HepG2 (cell line): ENCODE data around the gene NELFCD. TPM values are rescaled to one million over a fixed set of nuclear protein-coding genes. Genes with fewer than 3 reads are reported as not detected.

ENCODE experiments used
- GPN1 ChIP-seq: sonication (generic); formaldehyde crosslinking; IDR thresholded peaks from 2 replicates; pipeline ENCODE4 v1.5.1; 2020; ENCODE audit warnings: missing genetic modification reagents, borderline replicate concordance
- HNRNPK ChIP-seq: fragments of 200-400 bp; formaldehyde crosslinking; IDR thresholded peaks from 2 replicates; pipeline ENCODE4 v1.6.1; 2018; ENCODE audit warnings: low read length, low read depth, moderate library complexity, mild to moderate bottlenecking; ENCODE audit not compliant: poor library complexity, severe bottlenecking
- KDM5B ChIP-seq: sonication (generic); formaldehyde crosslinking; IDR thresholded peaks from 2 replicates; pipeline ENCODE4 v1.4.0; 2020; ENCODE audit warnings: missing genetic modification reagents, mild to moderate bottlenecking, borderline replicate concordance
- NR2C2 ChIP-seq: sonication (generic); formaldehyde crosslinking; IDR thresholded peaks from 2 replicates; pipeline ENCODE4 v1.4.0; 2020; ENCODE audit warnings: missing genetic modification reagents, mild to moderate bottlenecking, moderate library complexity, borderline replicate concordance
- PLRG1 ChIP-seq: fragments of 450-650 bp; conservative IDR thresholded peaks from 2 replicates; pipeline ENCODE4 v1.6.1; 2016
- TBX3 ChIP-seq: fragments of 450-650 bp; IDR thresholded peaks from 2 replicates; pipeline ENCODE4 v1.6.1; 2017; ENCODE audit warnings: antibody characterized with exemption, mild to moderate bottlenecking, inconsistent platforms, borderline replicate concordance
- TCF12 ChIP-seq, 2 experiments: fragments of 450-650 bp in 1 of 2; sonication (generic) in 1 of 2; formaldehyde crosslinking in 1 of 2; IDR thresholded peaks; 2 replicates each; pipeline versions ENCODE4 v1.6.1 to v1.8.0; 2017 to 2022; ENCODE audit warnings: antibody characterized with exemption in 1 of 2, mild to moderate bottlenecking in 1 of 2, missing genetic modification reagents in 1 of 2, moderate library complexity in 1 of 2
- ZNF432 ChIP-seq: sonication (generic); formaldehyde crosslinking; IDR thresholded peaks from 2 replicates; pipeline ENCODE4 v1.5.0; 2020; ENCODE audit warnings: missing genetic modification reagents, mild to moderate bottlenecking, borderline replicate concordance
- ZNF569 ChIP-seq: sonication (generic); formaldehyde crosslinking; IDR thresholded peaks from 2 replicates; pipeline ENCODE4 v1.5.0; 2020; ENCODE audit warnings: mild to moderate bottlenecking, missing genetic modification reagents, moderate library complexity, borderline replicate concordance
- ZNF749 ChIP-seq: sonication (generic); formaldehyde crosslinking; IDR thresholded peaks from 2 replicates; pipeline ENCODE4 v1.8.0; 2022; ENCODE audit warnings: mild to moderate bottlenecking, missing genetic modification reagents, moderate library complexity, borderline replicate concordance
- ZNF816 ChIP-seq: sonication (generic); formaldehyde crosslinking; IDR thresholded peaks from 2 replicates; pipeline ENCODE4 v1.8.0; 2022; ENCODE audit warnings: missing genetic modification reagents, mild to moderate bottlenecking, borderline replicate concordance
- ZNF841 ChIP-seq: sonication (generic); formaldehyde crosslinking; IDR thresholded peaks from 2 replicates; pipeline ENCODE4 v1.8.1; 2023; ENCODE audit warnings: missing genetic modification reagents, borderline replicate concordance
- polyA plus RNA-seq, 8 experiments: library from polyadenylated mRNA; depleted of rRNA in 3 of 8; stranded (reverse) in 7 of 8; unstranded in 1 of 8; fragments of >200 nt; fragmentation: Illumina TruSeq in 4 of 8; extraction: Trizol in 4 of 8; gene quantifications; 2 replicates each; pipeline versions ENCODE4 v1.2.1 to v1.2.3, GENCODE V29; 2011 to 2016; ENCODE audit warnings: low read depth in 4 of 8, missing spikeins in 1 of 8, mixed read lengths in 1 of 8; ENCODE audit not compliant: insufficient read depth in 1 of 8
- total RNA-seq, 5 experiments: library from RNA; depleted of rRNA; stranded (reverse); fragments of >200 nt; fragmentation: Illumina TruSeq; extraction: Trizol; gene quantifications; 2 replicates each; pipeline ENCODE4 v1.2.3, GENCODE V29; 2016; ENCODE audit warnings: low read depth in 1 of 5
- TF ChIP-seq, protein P1 (sequence below), 2 experiments: fragments of 450-650 bp in 1 of 2; sonication (generic) in 1 of 2; formaldehyde crosslinking; IDR thresholded peaks; 2 replicates each; pipeline versions ENCODE4 v1.5.0 to v1.8.0; 2020 to 2022; ENCODE audit warnings: mild to moderate bottlenecking in 1 of 2, missing genetic modification reagents in 1 of 2
- TF ChIP-seq, protein P2 (sequence below): IDR thresholded peaks from 2 replicates; pipeline ENCODE4 v1.6.1; 2016; ENCODE audit warnings: control low read depth
- TF ChIP-seq, protein P3 (sequence below): sonication (generic); formaldehyde crosslinking; IDR thresholded peaks from 2 replicates; pipeline ENCODE4 v1.8.0; 2022; ENCODE audit warnings: mild to moderate bottlenecking, missing genetic modification reagents; ENCODE audit not compliant: insufficient replicate concordance
- TF ChIP-seq, protein P4 (sequence below): IDR thresholded peaks from 2 replicates; pipeline ENCODE4 v1.6.1; 2018; ENCODE audit warnings: missing genetic modification reagents
- TF ChIP-seq, protein P5 (sequence below): sonication (generic); formaldehyde crosslinking; IDR thresholded peaks from 2 replicates; pipeline ENCODE4 v1.4.0; 2020; ENCODE audit warnings: mild to moderate bottlenecking, missing genetic modification reagents
- TF ChIP-seq, protein P6 (sequence below): sonication (generic); formaldehyde crosslinking; IDR thresholded peaks from 2 replicates; pipeline ENCODE4 v1.4.0; 2020; ENCODE audit warnings: missing genetic modification reagents, mild to moderate bottlenecking, borderline replicate concordance

NELFCD gene
- total and polyA plus RNA-seq, 2 of the 13 experiments (the other 11 are each of a cell fraction or from before 2014, with no cell fraction given): 159 to 203 TPM

DNA sequence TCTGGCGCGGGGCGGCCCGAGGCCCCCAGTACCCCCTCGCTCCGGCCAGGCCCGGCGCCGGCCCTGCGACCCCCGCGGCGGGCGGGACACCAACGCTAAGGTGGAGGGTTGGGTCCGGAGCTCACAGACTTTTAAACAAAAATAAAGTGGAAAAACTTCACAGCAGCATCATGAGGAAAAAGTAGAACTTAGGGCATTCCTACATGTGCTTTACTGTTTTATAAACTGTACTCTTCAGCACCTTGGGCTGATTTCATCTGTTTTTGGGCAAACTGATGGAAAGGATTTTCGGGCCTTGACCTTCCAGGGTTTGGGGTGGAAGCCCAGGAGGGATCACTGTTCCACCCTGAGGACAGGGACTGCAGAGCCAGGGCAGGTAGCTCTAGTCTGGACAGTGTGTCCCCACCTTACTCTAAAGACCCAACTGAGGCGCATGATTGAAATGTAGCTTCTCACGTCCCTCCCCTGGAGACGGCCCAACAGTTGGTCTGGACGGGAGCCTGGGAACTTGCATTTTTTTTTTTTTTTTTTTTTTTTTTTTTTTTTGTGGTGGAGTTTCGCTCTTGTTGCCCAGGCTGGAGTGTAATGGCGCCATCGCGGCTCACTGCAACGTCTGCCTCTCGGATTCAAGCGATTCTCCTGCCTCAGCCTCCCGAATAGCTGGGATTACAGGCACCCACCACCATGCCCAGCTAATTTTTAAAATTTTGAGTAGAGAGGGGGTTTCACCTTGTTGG, 740 bp downstream of the NELFCD start (continued):
- TF ChIP-seq TCF12 (IDR thresholded peaks at IDR 0.05): no peak
- no peak for TF ChIP-seq TCF12 (CRISPR knock-in tag; IDR thresholded peaks at IDR 0.05)
- TF ChIP-seq NR2C2 (CRISPR knock-in tag): 0 out of 2 replicates have a peak, but pooled peaks have one; percentile 18
- TF ChIP-seq, protein P1, sequence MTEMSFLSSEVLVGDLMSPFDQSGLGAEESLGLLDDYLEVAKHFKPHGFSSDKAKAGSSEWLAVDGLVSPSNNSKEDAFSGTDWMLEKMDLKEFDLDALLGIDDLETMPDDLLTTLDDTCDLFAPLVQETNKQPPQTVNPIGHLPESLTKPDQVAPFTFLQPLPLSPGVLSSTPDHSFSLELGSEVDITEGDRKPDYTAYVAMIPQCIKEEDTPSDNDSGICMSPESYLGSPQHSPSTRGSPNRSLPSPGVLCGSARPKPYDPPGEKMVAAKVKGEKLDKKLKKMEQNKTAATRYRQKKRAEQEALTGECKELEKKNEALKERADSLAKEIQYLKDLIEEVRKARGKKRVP (CRISPR knock-in tag; IDR thresholded peaks at IDR 0.05): no peak
- TF ChIP-seq, protein P2, sequence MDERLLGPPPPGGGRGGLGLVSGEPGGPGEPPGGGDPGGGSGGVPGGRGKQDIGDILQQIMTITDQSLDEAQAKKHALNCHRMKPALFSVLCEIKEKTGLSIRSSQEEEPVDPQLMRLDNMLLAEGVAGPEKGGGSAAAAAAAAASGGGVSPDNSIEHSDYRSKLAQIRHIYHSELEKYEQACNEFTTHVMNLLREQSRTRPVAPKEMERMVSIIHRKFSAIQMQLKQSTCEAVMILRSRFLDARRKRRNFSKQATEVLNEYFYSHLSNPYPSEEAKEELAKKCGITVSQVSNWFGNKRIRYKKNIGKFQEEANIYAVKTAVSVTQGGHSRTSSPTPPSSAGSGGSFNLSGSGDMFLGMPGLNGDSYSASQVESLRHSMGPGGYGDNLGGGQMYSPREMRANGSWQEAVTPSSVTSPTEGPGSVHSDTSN: no peak
- no peak for TF ChIP-seq ZNF841
- TF ChIP-seq ZNF816 (CRISPR knock-in tag): no peak
- TF ChIP-seq ZNF749 (CRISPR knock-in tag): no peak
- no peak for TF ChIP-seq PLRG1
- TF ChIP-seq ZNF569 (CRISPR knock-in tag): 0 out of 2 replicates have a peak, but pooled peaks have one; percentile 27
- TF ChIP-seq GPN1 (CRISPR knock-in tag): no peak
- TF ChIP-seq, protein P3, sequence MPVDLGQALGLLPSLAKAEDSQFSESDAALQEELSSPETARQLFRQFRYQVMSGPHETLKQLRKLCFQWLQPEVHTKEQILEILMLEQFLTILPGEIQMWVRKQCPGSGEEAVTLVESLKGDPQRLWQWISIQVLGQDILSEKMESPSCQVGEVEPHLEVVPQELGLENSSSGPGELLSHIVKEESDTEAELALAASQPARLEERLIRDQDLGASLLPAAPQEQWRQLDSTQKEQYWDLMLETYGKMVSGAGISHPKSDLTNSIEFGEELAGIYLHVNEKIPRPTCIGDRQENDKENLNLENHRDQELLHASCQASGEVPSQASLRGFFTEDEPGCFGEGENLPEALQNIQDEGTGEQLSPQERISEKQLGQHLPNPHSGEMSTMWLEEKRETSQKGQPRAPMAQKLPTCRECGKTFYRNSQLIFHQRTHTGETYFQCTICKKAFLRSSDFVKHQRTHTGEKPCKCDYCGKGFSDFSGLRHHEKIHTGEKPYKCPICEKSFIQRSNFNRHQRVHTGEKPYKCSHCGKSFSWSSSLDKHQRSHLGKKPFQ (CRISPR knock-in tag): no peak
- no peak for TF ChIP-seq TBX3
- no peak for TF ChIP-seq HNRNPK
- no peak for TF ChIP-seq ZNF432 (CRISPR knock-in tag)
- no peak for TF ChIP-seq KDM5B (CRISPR knock-in tag)
- TF ChIP-seq, protein P4, sequence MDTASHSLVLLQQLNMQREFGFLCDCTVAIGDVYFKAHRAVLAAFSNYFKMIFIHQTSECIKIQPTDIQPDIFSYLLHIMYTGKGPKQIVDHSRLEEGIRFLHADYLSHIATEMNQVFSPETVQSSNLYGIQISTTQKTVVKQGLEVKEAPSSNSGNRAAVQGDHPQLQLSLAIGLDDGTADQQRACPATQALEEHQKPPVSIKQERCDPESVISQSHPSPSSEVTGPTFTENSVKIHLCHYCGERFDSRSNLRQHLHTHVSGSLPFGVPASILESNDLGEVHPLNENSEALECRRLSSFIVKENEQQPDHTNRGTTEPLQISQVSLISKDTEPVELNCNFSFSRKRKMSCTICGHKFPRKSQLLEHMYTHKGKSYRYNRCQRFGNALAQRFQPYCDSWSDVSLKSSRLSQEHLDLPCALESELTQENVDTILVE (CRISPR knock-in tag): no peak
- TF ChIP-seq, protein P5, sequence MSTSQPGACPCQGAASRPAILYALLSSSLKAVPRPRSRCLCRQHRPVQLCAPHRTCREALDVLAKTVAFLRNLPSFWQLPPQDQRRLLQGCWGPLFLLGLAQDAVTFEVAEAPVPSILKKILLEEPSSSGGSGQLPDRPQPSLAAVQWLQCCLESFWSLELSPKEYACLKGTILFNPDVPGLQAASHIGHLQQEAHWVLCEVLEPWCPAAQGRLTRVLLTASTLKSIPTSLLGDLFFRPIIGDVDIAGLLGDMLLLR (CRISPR knock-in tag): no peak
- TF ChIP-seq, protein P6, sequence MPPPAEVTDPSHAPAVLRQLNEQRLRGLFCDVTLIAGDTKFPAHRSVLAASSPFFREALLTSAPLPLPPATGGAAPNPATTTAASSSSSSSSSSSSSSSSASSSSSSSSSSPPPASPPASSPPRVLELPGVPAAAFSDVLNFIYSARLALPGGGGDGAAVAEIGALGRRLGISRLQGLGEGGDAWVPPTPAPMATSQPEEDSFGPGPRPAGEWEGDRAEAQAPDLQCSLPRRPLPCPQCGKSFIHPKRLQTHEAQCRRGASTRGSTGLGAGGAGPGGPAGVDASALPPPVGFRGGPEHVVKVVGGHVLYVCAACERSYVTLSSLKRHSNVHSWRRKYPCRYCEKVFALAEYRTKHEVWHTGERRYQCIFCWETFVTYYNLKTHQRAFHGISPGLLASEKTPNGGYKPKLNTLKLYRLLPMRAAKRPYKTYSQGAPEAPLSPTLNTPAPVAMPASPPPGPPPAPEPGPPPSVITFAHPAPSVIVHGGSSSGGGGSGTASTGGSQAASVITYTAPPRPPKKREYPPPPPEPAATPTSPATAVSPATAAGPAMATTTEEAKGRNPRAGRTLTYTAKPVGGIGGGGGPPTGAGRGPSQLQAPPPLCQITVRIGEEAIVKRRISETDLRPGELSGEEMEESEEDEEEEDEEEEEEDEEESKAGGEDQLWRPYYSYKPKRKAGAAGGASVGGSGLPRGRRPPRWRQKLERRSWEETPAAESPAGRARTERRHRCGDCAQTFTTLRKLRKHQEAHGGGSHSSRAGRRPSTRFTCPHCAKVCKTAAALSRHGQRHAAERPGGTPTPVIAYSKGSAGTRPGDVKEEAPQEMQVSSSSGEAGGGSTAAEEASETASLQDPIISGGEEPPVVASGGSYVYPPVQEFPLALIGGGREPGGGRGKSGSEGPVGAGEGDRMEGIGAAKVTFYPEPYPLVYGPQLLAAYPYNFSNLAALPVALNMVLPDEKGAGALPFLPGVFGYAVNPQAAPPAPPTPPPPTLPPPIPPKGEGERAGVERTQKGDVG (CRISPR knock-in tag): no peak
